Transverse colon (tissue), 4 donors: ENCODE data around the gene GCNA. TPM values are rescaled to one million over a fixed set of nuclear protein-coding genes. Genes with fewer than 3 reads are reported as not detected.

Experiments used
- DNase-seq: peaks from one replicate; pipeline ENCODE4 v3.0.0-alpha.2; 2019
- H3K27ac ChIP-seq, 4 donors: fragments of 200-600 bp; sonication (generic); 2 replicates each; pipeline ENCODE4 v1.5.1; 2016 to 2018; ENCODE audit warnings: inconsistent platforms in 4 of 4
- H3K27me3 ChIP-seq: fragments of 200-600 bp; sonication (generic); 2 replicates; pipeline ENCODE4 v1.5.1; 2017; ENCODE audit warnings: inconsistent platforms
- H3K36me3 ChIP-seq, 4 donors: fragments of 200-600 bp; sonication (generic); 2 replicates each; pipeline ENCODE4 v1.5.1; 2017 to 2019; ENCODE audit warnings: inconsistent platforms in 4 of 4
- H3K4me1 ChIP-seq, 4 donors: fragments of 200-600 bp; sonication (generic); 2 replicates each; pipeline ENCODE4 v1.5.1; 2017 to 2020; ENCODE audit warnings: inconsistent platforms in 4 of 4
- H3K4me3 ChIP-seq, 4 donors: fragments of 200-600 bp; sonication (generic); 1 replicate in 1 of 4; 2 replicates in 3 of 4; pipeline versions ENCODE4 v1.5.1 to v1.6.1; 2017 to 2019; ENCODE audit warnings: inconsistent platforms in 4 of 4
- H3K9me3 ChIP-seq, 2 donors: fragments of 200-600 bp; sonication (generic); 2 replicates each; pipeline ENCODE4 v1.5.1; 2017 to 2019; ENCODE audit warnings: inconsistent platforms in 2 of 2
- EP300 ChIP-seq: sonication (generic); formaldehyde crosslinking; IDR thresholded peaks from one replicate; pipeline ENCODE4 v1.6.1; 2017; ENCODE audit warnings: antibody characterized with exemption, low read depth
- POLR2A ChIP-seq: fragments of 450-650 bp; IDR thresholded peaks from one replicate; pipeline ENCODE4 v1.6.1; 2016; ENCODE audit warnings: antibody characterized with exemption, mild to moderate bottlenecking, moderate library complexity
- POLR2AphosphoS5 ChIP-seq, 3 donors: sonication (generic); formaldehyde crosslinking; IDR thresholded peaks; one replicate each; pipeline ENCODE4 v1.6.1; 2016; ENCODE audit warnings: antibody characterized with exemption in 3 of 3
- WGBS, 2 donors: methylation state at CpG; one replicate each; pipeline ENCODE4 v1.1.5; 2018; ENCODE audit warnings: low coverage in 1 of 2; 5-methylcytosine and 5-hydroxymethylcytosine counted together
- in situ Hi-C, 4 donors: fragments of 200-750 bp; cut with MboI; loops; one replicate each; pipeline versions ENCODE4 v1.15.0 to v1.15.1; 2017; ENCODE audit warnings: low sequenced_read_pairs in 3 of 4, low pct_ligation_motif_present in 1 of 4, low pct_unique_long_range_greater_than_20kb in 1 of 4
- intact Hi-C: fragments of 100-400 bp; cut with DNase I; formaldehyde crosslinking; loops from one replicate; pipeline ENCODE4 v1.15.1; 2023; ENCODE audit warnings: low total_unique reads
- total RNA-seq, 4 donors: library from RNA; depleted of rRNA; stranded (reverse); fragments of >200 nt; gene quantifications; one replicate each; pipeline ENCODE4 v1.1.0, GENCODE V29; 2016
- TF ChIP-seq, protein P1 (sequence below), 5 experiments: fragments of 200-600 bp in 3 of 5; fragments of 450-650 bp in 2 of 5; sonication (generic) in 3 of 5; IDR thresholded peaks; 1 replicate in 2 of 5; 2 replicates in 3 of 5; pipeline ENCODE4 v1.5.1; 2016 to 2017; ENCODE audit warnings: antibody characterized with exemption in 5 of 5, inconsistent platforms in 3 of 5, mild to moderate bottlenecking in 2 of 5, moderate library complexity in 1 of 5

The GCNA gene
- total RNA-seq, 4 donors from 2014 or later, result 1.9 to 3.7 (median 3.0) TPM

DNA sequence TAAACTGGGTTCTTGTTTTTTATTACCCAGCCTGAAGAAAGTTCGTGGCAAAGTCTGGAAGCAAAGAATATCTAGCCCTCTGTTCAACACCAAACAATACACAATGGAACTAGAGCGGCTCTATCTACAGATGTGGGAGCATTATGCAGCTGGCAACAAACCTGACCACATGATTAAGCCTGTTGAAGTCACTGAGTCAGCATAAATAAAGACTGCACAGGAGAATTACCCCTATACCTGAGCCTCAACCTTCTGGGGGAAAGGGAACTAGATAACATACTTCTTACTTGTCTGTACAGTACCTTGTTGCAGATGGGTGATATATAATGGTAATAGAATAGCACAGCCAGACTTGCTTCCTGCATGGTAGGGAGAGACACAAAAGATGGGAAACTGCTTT is 4.6 kb upstream of the GCNA start:
- DNase-seq, result no peak
- no peaks in the 10 kb centered on the region for H3K9me3 ChIP-seq
- no peaks in the 10 kb centered on the region for H3K4me1 ChIP-seq
- intact Hi-C loops (no loop called here), in situ Hi-C loops (loop anchor here in 1 of 4 donors (25.0 kb wide), 1 partner anchor 186 kb away; no protein-coding TSS in a partner anchor)
- H3K36me3 ChIP-seq, result peaks cover 0 to 5% (median 0%) of the 10 kb centered on the region in 4 donors
- H3K4me3 ChIP-seq, result no peak overlapping the region
- no peaks in the 10 kb centered on the region for H3K27me3 ChIP-seq
- TF ChIP-seq EP300, result no peak
- TF ChIP-seq, protein P1, sequence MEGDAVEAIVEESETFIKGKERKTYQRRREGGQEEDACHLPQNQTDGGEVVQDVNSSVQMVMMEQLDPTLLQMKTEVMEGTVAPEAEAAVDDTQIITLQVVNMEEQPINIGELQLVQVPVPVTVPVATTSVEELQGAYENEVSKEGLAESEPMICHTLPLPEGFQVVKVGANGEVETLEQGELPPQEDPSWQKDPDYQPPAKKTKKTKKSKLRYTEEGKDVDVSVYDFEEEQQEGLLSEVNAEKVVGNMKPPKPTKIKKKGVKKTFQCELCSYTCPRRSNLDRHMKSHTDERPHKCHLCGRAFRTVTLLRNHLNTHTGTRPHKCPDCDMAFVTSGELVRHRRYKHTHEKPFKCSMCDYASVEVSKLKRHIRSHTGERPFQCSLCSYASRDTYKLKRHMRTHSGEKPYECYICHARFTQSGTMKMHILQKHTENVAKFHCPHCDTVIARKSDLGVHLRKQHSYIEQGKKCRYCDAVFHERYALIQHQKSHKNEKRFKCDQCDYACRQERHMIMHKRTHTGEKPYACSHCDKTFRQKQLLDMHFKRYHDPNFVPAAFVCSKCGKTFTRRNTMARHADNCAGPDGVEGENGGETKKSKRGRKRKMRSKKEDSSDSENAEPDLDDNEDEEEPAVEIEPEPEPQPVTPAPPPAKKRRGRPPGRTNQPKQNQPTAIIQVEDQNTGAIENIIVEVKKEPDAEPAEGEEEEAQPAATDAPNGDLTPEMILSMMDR (IDR thresholded peaks at IDR 0.05), result no peak
- no peak for TF ChIP-seq POLR2AphosphoS5 (IDR thresholded peaks at IDR 0.05)
- no peak for TF ChIP-seq POLR2A
- H3K27ac ChIP-seq, result no peak overlapping the region
- 62% methylated on average over 2 of the region's 2 CpGs; no CpG with 5 or more reads in 1 of the 2 donors for WGBS, 2 donors

DNA sequence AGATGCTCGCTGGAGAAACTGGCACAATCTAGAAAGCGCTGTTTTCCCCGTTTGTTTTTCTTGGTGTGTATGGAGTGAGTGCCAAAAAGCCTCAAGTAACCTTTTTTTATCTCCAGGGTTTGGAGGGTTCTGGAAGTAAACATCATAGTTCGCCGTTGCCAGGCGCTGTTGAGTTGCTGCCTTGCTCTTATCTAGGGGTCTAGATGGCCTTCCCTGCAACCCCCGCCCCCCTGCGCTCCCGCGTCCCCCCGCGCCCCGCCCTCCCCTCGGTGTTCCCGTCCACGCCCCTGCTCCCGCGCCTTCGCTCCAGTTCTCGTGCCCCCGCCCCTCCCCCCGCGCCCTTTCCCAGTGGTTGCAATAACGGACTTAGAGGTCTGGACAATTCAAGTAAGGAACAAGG is 555 bp upstream of the GCNA start:
- Histone ChIP-seq H3K4me1 (no peaks in the 10 kb centered on the region), H3K4me3 (no peak overlapping the region), H3K9me3 (no peaks in the 10 kb centered on the region), H3K27ac (no peak overlapping the region), H3K27me3 (no peaks in the 10 kb centered on the region), H3K36me3 (peaks cover 0 to 5% (median 0%) of the 10 kb centered on the region in 4 donors)
- DNase-seq, result no peak
- no peak for TF ChIP-seq EP300
- no peak for TF ChIP-seq POLR2AphosphoS5 (IDR thresholded peaks at IDR 0.05)
- TF ChIP-seq, protein P1 (IDR thresholded peaks at IDR 0.05), result no peak
- no peak for TF ChIP-seq POLR2A
- intact Hi-C loops, result no loop called here
- WGBS, 2 donors, result 92% methylated on average over 24 of the region's 24 CpGs; no CpG with 5 or more reads in 1 of the 2 donors
- in situ Hi-C loops, result no loop called here

DNA sequence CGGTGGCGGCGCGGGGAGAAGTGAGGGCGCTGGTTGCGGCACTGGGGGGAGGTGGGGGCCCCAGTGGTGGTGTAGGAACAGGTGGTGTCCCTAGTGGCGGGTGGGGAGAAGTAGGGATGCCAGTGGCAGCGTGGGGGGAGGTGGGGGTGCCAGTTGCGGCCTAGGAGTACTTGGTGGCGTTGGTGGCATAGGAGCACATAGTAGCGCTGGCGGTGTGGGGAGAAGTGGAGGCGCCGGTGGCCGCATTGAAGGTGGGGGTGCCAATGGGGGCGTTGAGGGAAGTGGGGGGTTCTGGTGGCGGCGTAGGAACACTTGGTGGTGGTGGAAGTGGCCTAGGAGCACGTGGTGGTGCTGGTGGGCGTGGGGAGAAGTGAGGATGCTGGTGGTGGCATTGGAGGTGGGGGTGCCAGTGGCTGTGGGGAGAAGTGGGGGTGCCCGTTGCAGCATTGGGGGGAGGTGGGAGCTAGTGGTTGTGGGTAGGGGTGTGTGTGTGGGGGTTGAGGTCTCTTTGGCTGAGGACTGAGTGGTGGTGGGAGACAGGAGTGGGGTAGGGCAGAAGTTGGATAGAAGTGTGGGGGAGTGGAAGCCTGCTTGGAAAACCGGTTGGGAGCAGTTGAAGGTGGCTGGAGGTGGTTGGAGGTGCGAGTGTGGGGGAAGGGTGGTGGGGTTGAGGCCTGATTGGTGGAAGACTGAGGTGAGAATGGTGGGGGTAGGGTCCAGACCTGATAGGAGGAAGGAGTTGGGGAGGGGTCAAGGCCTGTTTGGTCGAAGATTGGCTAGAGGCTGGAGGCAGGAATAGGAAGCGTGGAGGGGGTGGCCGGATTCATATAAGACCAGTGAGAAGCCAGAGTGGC is 1.1 kb downstream of the GCNA start:
- H3K27me3 ChIP-seq, result no peaks in the 10 kb centered on the region
- TF ChIP-seq, protein P1 (IDR thresholded peaks at IDR 0.05), result no peak
- no peak for TF ChIP-seq POLR2AphosphoS5 (IDR thresholded peaks at IDR 0.05)
- TF ChIP-seq EP300, result no peak
- TF ChIP-seq POLR2A, result no peak
- H3K36me3 ChIP-seq, result no peaks in the 10 kb centered on the region
- H3K4me1 ChIP-seq, result no peaks in the 10 kb centered on the region
- intact Hi-C loops, result no loop called here
- no peaks in the 10 kb centered on the region for H3K9me3 ChIP-seq
- no peak overlapping the region for H3K4me3 ChIP-seq
- no peak for DNase-seq
- 85 to 91% methylated on average over 3 to 26 of the region's 26 CpGs for WGBS, 2 donors
- in situ Hi-C loops, result no loop called here
- H3K27ac ChIP-seq, result no peak overlapping the region

DNA sequence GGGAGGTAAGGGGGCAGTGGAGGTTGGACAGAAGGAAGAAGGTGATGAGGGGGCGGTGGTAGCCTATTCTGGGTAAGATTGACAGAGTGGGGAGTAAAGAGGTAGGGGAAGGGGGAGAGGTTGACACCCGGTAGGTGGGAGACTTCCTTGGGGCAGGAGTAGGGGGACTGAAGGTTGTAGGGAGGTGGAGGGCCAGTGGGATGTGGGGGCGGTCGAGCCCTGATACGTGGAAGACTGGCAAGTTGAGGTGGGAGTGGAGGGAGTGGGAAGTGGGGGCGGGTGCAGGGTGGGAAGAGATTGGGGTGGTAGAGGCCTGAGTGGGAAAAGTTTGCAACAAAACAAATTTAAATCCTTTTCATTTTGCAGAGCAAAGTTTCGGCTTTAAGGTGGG is 1.7 kb downstream of the GCNA start:
- Histone ChIP-seq H3K27ac (no peak overlapping the region), H3K27me3 (no peaks in the 10 kb centered on the region), H3K4me3 (no peak overlapping the region), H3K4me1 (no peaks in the 10 kb centered on the region), H3K36me3 (no peaks in the 10 kb centered on the region), H3K9me3 (no peaks in the 10 kb centered on the region)
- 17 to 90% methylated on average over 1 to 7 of the region's 7 CpGs for WGBS, 2 donors
- TF ChIP-seq POLR2A (no peak), EP300 (no peak), POLR2AphosphoS5 (IDR thresholded peaks at IDR 0.05) (no peak)
- TF ChIP-seq, protein P1 (IDR thresholded peaks at IDR 0.05), result no peak
- no peak for DNase-seq
- intact Hi-C loops, result loop anchor here (5.0 kb wide), 1 partner anchor 1148 kb away; no protein-coding TSS in a partner anchor
- in situ Hi-C loops, result no loop called here
